Choroid plexus epithelial cell (primary cell): ENCODE measurements around the gene NAT16.

Source experiments
- DNase-seq: peaks from one replicate; pipeline ENCODE4 v3.0.0-alpha.2; 2010; ENCODE audit warnings: low read depth
- H3K4me3 ChIP-seq: 2 replicates; pipeline ENCODE4 v1.5.1; 2011; ENCODE audit warnings: low read depth, mild to moderate bottlenecking, control low read depth, low read length, moderate library complexity
- TF ChIP-seq, protein P1 (sequence below): conservative IDR thresholded peaks from 2 replicates; pipeline ENCODE4 v1.5.1; 2011; ENCODE audit warnings: low read depth, mild to moderate bottlenecking, control low read depth, inconsistent platforms, low read length, moderate library complexity

Gene NAT16

DNA sequence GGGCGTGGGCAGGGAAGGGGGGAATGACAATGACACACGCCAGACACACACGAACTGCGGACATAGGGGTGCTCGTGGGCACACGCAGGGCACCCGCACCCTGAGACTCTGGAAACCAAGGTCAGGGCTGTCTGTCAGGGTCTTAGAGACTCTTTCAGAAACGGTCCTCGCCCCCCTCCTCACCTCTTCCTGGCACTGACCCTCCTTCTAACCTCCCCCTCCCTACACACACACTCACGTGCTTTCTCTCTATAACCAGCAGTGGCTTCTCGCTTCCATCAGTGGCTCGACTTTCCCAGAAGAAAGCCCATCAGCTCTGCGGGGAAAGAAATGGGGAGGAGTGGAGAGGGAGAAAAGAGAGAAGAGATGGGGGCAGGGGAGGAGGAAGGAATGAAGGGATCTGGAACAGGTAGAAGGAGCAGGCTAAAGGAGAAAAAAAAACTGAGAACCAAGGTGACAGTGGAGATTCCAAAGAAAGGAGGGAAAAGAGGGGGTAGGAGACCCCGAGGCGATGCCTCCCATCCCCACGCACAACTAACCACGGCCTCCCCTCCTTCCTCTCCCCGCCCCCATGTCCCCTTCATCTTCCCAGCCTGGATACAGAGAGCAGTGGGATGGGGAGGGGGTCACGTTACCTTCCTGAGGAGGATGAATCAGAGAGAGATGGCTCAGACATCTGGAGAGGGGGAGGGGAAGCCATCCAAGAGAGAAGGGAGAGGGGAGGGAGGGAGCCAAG lies 13.0 kb downstream of the NAT16 start:
- no peak overlapping the region for H3K4me3 ChIP-seq
- TF ChIP-seq, protein P1, sequence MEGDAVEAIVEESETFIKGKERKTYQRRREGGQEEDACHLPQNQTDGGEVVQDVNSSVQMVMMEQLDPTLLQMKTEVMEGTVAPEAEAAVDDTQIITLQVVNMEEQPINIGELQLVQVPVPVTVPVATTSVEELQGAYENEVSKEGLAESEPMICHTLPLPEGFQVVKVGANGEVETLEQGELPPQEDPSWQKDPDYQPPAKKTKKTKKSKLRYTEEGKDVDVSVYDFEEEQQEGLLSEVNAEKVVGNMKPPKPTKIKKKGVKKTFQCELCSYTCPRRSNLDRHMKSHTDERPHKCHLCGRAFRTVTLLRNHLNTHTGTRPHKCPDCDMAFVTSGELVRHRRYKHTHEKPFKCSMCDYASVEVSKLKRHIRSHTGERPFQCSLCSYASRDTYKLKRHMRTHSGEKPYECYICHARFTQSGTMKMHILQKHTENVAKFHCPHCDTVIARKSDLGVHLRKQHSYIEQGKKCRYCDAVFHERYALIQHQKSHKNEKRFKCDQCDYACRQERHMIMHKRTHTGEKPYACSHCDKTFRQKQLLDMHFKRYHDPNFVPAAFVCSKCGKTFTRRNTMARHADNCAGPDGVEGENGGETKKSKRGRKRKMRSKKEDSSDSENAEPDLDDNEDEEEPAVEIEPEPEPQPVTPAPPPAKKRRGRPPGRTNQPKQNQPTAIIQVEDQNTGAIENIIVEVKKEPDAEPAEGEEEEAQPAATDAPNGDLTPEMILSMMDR = no peak
- DNase-seq = no peak

DNA sequence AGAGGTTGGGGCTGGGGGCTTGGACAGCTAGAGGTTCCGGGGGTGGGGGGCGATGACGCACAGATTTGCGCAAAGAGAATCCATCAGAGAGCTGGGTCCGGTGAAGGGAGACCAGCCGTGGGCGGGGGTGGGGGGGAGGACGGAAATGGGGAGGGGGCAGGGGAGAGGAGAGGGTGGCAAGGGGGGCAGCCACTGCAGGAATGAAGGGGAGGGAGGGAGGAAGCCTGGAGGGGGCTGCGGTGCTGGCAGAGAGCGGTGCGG lies 13.5 kb downstream of the NAT16 start:
- DNase-seq = no peak
- no peak overlapping the region for H3K4me3 ChIP-seq
- TF ChIP-seq, protein P1 = no peak

DNA sequence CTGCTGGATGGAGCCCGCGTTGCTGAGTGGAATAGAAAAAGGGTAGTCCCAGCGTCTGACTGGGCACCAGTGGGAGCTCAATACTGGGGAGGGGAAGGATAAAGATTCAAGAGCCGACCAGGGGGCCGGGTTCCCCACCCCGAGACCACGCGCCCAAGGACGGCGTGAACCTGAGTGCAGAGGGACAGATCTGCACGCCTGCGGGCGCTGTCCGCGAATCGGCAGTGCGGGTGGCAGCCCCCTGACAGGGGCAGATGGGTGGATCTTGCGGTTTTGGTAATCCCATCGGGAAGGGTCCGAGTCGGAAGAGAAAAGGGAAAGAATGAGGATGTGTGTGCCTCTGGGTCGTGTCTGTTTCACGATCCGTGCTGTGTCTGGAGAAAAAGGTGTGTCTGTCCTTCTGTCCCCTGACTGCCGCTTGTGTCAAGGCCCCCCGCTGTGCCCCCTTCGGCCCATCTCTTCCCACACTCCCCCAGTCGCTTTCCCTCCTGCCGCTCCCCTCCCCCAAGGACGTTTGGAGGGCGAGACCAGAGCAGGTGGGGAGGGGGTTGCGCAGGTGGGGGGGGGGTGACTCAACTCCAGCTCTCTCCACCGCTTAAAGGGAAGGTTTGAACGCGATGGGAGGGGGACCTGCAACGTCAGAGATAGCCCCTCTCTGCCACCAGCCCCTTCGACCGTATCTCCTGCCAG lies 14.0 kb downstream of the NAT16 start:
- H3K4me3 ChIP-seq = no peak overlapping the region
- TF ChIP-seq, protein P1 = no peak

DNA sequence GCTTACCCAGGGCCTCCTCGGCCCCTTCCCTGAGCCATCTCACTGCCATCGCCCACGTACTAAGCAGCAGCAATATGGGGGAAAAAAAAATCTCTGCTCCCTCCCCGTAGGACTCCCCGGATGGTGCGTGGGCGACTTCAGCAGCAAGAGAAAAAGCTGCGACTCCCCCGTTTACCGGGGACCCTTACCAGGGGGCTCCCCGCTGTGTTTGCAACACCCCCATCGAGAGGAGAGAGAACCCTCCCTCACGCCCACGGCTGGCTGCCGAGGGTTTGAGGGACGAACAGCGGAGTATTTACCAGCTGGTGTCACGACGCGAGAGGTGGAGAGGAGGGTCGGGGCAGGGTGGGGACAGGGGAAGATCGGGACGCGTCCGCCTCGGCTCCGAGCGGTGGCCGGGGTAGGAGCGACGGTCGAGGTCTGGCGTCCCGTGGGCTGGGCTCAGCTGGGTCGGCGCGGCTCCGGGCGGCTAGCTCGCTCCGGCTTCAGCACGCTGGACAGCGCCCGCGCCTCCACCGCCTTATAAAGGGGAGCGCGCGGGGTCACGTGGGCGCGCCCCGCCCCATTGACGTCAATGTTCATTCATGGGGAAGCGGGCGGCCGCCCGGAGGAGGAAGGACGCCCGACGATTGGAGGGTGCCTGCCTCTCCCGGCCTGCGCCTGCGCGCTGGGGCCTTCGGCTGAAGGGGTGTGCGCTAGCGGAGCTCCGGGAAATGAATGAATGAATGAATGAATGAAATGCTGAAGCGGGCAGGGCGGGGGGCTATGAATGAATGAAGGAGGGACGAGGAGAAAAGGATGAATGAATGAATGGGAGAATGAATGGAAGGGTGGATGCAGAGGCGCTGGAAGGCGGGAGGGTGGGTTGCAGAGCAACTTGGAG lies 14.8 kb downstream of the NAT16 start, which contains the start of gene VGF:
TSS of gene VGF (minus strand) at position 495 of the 883 bp plus-strand sequence. CDS start 726 bp downstream, outside the sequence.
- DNase-seq = peak; percentile 93
- TF ChIP-seq, protein P1 = no peak
- H3K4me3 ChIP-seq = no peak within 1 kb of the TSS

More for the DNA sequence above, 14.0 kb downstream of the NAT16 start:
- no peak for DNase-seq

DNA sequence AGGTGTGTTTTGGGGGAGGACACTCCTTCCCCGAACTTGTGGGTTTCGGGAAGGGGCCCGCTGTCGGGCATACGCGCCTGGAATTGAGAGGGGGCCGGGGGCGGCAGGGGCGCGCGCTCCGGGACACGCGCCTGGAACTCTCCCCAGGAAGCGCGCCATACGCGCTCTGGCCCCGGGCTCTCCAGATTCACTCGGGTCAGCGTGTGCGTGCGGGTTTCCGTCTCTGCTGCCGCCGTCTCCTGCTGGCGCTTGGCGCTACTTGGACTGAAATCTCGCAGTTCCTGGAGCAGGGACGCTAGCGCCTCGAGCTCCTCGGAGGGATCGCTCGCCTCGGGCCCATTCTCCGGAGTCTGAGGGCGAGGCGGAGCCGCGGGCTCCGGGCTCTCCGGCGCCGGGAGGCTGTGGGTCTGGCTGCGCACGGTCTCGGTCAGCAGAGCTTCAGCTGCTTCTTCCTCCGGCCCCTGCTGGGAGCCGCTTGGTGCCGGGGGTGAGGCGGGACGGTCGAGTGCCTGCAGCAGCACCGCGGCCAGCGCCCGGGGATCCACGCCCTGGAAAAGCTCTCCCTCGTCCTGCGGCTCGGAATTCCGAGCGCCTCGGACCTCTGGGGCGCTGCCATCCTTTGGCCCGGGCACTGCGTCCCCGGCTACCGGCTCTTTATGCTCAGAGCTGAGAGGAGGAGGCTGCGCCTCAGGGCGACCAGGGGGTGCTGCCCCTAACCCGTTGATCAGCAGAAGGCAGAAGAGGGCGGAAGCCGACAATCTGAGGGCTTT lies 15.8 kb downstream of the NAT16 start:
- peak overlapping the region; percentile 17 for H3K4me3 ChIP-seq
- DNase-seq = peak; percentile 77
- TF ChIP-seq, protein P1 = no peak

DNA sequence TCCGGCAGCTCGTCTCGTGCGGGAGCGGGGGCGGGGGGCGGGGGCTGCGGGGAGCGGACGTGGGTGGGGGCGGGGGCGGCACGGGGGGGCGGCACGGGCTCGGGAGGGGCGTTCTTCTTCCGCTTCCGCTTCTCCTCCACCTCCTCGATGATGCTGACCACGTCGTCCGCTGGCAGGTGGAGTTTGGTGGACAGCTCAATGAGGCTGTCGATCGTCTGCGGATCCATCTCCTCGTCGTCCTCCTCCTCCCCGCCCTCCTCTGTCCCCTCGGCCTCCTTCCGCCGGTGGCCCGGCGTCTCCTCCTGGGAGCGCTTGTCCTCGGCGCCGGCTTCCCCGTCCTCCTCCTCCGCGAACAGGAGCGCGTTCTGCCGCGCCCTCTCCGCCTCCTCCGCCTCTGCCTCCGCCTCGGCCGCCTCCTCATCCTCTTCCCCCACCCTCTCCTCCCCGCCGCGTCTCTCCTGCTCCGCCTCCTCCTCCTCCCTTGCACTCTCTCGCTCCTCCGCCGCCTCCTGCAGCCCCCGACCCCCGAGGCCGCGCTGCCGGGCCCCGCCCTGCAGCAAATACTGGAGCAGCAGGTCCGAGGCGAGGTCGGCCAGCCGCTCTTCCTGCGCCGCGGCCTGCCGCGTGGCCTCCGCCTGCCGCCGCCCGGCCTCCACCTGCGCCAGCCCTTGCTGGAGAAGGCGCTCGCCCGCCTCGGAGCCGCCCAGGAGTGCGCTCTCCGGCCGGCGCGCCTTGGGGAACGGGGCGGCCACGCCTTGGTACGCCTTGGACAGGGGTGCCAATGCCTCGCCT lies 16.6 kb downstream of the NAT16 start:
- TF ChIP-seq, protein P1 = no peak
- peak overlapping the region; percentile 42 for H3K4me3 ChIP-seq
- no peak for DNase-seq
